ENCODE measurements around the gene HSPA4. TPM values are rescaled to one million over a fixed set of nuclear protein-coding genes. Genes with fewer than 3 reads are reported as not detected.

The HSPA4 gene
- total and polyA plus RNA-seq, 12 donors, result 48.0 to 207 (median 96.8) TPM

DNA sequence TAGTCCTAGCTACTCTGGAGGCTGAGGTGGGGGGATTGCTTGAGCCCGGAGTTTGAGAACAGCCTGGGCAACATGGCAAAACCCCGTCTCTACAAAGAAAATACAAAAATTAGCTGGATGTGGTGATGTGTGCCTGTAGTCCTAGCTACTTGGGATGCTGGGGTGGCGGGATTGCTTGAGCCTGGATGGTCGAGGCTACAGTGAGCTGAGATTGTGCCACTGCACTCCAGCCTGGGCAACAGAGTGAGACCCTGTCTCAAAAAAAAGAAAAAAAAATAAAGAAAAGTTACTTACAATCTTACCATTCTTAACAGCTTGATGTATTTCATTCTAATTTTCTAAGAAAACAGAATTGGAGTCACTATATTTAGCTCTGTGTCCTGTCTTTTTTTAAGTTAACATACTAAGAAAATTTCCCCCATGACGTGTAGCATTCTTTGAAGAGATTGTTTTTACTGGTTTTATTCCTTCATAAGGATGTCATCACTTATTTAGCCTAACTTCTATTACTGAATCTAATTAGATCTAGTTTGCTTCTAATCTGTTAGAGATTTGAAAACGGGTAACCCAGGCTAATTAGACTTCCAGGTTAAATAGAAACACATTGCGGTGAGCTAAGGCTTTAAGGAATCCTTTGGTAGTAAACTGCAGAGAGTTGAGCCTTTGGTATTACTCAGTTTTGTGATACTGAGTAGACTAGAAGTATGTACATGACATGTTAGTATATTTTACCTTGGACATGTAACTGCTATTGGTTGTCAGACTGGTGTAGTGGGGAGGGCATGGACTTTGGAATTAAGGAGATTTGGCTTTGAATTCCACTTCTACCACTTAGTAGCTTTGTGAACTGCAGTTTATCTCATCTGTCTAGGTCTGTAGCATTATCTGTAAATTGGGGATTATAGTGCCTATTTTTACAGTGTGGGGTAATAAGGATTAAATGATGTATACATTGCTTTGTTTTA is 24.0 kb downstream of the HSPA4 start:
- no peaks in the 10 kb centered on the region for H3K27me3 ChIP-seq
- TF ChIP-seq, protein P1, sequence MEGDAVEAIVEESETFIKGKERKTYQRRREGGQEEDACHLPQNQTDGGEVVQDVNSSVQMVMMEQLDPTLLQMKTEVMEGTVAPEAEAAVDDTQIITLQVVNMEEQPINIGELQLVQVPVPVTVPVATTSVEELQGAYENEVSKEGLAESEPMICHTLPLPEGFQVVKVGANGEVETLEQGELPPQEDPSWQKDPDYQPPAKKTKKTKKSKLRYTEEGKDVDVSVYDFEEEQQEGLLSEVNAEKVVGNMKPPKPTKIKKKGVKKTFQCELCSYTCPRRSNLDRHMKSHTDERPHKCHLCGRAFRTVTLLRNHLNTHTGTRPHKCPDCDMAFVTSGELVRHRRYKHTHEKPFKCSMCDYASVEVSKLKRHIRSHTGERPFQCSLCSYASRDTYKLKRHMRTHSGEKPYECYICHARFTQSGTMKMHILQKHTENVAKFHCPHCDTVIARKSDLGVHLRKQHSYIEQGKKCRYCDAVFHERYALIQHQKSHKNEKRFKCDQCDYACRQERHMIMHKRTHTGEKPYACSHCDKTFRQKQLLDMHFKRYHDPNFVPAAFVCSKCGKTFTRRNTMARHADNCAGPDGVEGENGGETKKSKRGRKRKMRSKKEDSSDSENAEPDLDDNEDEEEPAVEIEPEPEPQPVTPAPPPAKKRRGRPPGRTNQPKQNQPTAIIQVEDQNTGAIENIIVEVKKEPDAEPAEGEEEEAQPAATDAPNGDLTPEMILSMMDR (IDR thresholded peaks at IDR 0.05), result no peak
- no peak for TF ChIP-seq POLR2A (IDR thresholded peaks at IDR 0.05)
- intact Hi-C loops (cut with DNase I), result no loop called here
- no peaks in the 10 kb centered on the region for H3K9me3 ChIP-seq (replicated peaks in 1 of 3)
- 83 to 94% (median 88%) methylated on average over 7 of the region's 7 CpGs for WGBS, 4 donors
- H3K4me1 ChIP-seq (replicated peaks in 1 of 2), result no peaks in the 10 kb centered on the region
- no peak overlapping the region for H3K27ac ChIP-seq
- H3K4me3 ChIP-seq, result no peak overlapping the region
- DNase-seq, result no peak
- H3K36me3 ChIP-seq (replicated peaks in 1 of 2), result peaks cover 0 to 27% of the 10 kb centered on the region in 2 donors

DNA sequence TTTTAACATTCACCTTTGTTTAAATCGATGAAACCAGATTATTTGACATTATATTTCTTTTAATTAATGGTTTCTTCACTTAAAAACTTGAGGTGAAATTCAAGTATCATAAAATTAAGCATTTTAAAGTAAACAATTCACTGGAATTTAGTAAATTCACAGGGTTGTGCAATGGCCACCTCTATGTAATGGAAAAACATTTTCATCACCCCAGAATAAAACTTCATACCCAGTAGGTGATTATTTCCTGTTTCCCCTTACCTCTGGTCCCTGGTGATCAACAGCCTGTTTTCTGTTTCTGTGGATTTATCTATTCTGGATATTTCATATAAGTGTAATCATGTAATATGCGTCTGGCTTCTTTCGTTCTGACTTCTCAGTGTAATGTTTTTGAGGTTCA is 27.2 kb downstream of the HSPA4 start:
- no peak overlapping the region for H3K4me3 ChIP-seq
- peaks cover 0 to 7% of the 10 kb centered on the region in 2 donors for H3K36me3 ChIP-seq (replicated peaks in 1 of 2)
- no peak overlapping the region for H3K27ac ChIP-seq
- no peaks in the 10 kb centered on the region for H3K27me3 ChIP-seq
- H3K9me3 ChIP-seq (replicated peaks in 1 of 3), result no peaks in the 10 kb centered on the region
- TF ChIP-seq, protein P1 (IDR thresholded peaks at IDR 0.05), result no peak
- no peak for TF ChIP-seq POLR2A (IDR thresholded peaks at IDR 0.05)
- H3K4me1 ChIP-seq (replicated peaks in 1 of 2), result no peaks in the 10 kb centered on the region
- 93 to 99% (median 97%) methylated on average over 3 of the region's 3 CpGs for WGBS, 4 donors
- intact Hi-C loops (cut with DNase I), result no loop called here
- no peak for DNase-seq

GRCh38 chr5:133081036-133081435 is 29.2 kb downstream of the HSPA4 start:
- no peak for TF ChIP-seq POLR2A (IDR thresholded peaks at IDR 0.05)
- TF ChIP-seq, protein P1 (IDR thresholded peaks at IDR 0.05), result no peak
- 94 to 95% (median 95%) methylated on average over 7 of the region's 7 CpGs for WGBS, 4 donors
- no peak overlapping the region for H3K4me3 ChIP-seq

DNA sequence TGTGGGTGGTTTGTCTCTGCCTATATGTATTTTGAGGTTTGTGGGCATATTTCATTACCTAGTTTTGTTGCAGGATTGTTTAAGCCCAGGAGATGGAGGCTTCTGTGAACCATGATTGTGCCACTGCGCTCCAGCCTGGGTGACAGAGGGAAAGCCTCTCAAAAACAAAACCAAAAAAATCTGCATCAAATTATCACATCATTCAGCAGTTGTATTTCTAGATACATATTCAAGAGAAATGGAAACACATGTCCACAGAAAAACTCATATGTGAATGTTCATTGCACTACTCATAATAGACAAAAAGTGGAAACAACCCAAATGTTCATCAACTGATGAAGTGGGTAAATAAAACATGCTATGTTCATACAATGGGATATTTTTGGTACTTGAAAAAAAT is 29.9 kb downstream of the HSPA4 start:
- no peaks in the 10 kb centered on the region for H3K27me3 ChIP-seq
- TF ChIP-seq, protein P1 (IDR thresholded peaks at IDR 0.05), result no peak
- no peak for TF ChIP-seq POLR2A (IDR thresholded peaks at IDR 0.05)
- H3K36me3 ChIP-seq (replicated peaks in 1 of 2), result peaks cover 0 to 4% of the 10 kb centered on the region in 2 donors
- DNase-seq, result no peak
- no peaks in the 10 kb centered on the region for H3K4me1 ChIP-seq (replicated peaks in 1 of 2)
- H3K27ac ChIP-seq, result no peak overlapping the region
- H3K9me3 ChIP-seq (replicated peaks in 1 of 3), result no peaks in the 10 kb centered on the region
- intact Hi-C loops (cut with DNase I), result no loop called here
- WGBS, 4 donors, result 94 to 100% (median 99%) methylated on average over 1 of the region's 1 CpG
- H3K4me3 ChIP-seq, result no peak overlapping the region

More at GRCh38 chr5:133081036-133081435, 29.2 kb downstream of the HSPA4 start:
- H3K36me3 ChIP-seq (replicated peaks in 1 of 2), result no peaks in the 10 kb centered on the region
- no peak overlapping the region for H3K27ac ChIP-seq
- no peaks in the 10 kb centered on the region for H3K9me3 ChIP-seq (replicated peaks in 1 of 3)
- no peaks in the 10 kb centered on the region for H3K27me3 ChIP-seq
- intact Hi-C loops (cut with DNase I), result no loop called here
- no peaks in the 10 kb centered on the region for H3K4me1 ChIP-seq (replicated peaks in 1 of 2)
- no peak for DNase-seq

All from adrenal gland (tissue), 12 donors.